Muscle layer of colon (tissue), 2 donors: Measurements from ENCODE around the gene CLSTN2.

Experiments
- H3K27ac ChIP-seq: one replicate; pipeline ENCODE4 v1.7.0; 2013; ENCODE audit warnings: low read depth, mild to moderate bottlenecking, low read length, moderate library complexity
- H3K27me3 ChIP-seq, 2 donors: one replicate each; pipeline ENCODE4 v1.7.0; 2013; ENCODE audit warnings: low read length in 2 of 2, mild to moderate bottlenecking in 2 of 2; ENCODE audit not compliant: insufficient read depth in 2 of 2, control insufficient read depth in 1 of 2
- H3K36me3 ChIP-seq: one replicate; pipeline ENCODE4 v1.7.0; 2013; ENCODE audit warnings: mild to moderate bottlenecking, low read length; ENCODE audit not compliant: insufficient read depth
- H3K4me1 ChIP-seq: one replicate; pipeline ENCODE4 v1.7.0; 2013; ENCODE audit warnings: mild to moderate bottlenecking, low read length; ENCODE audit not compliant: insufficient read depth
- H3K4me3 ChIP-seq, 2 donors: one replicate each; pipeline ENCODE4 v1.7.0; 2013; ENCODE audit warnings: low read length in 2 of 2, low read depth in 1 of 2, mild to moderate bottlenecking in 1 of 2, moderate library complexity in 1 of 2
- H3K9ac ChIP-seq: one replicate; pipeline ENCODE4 v1.7.0; 2013; ENCODE audit warnings: low read length
- H3K9me3 ChIP-seq: one replicate; pipeline ENCODE4 v1.7.0; 2013; ENCODE audit warnings: mild to moderate bottlenecking, low read length
- donor health status: abdominal sarcoma.
- donor health status: Adenocarcinoma of cecum.

CLSTN2 gene

DNA sequence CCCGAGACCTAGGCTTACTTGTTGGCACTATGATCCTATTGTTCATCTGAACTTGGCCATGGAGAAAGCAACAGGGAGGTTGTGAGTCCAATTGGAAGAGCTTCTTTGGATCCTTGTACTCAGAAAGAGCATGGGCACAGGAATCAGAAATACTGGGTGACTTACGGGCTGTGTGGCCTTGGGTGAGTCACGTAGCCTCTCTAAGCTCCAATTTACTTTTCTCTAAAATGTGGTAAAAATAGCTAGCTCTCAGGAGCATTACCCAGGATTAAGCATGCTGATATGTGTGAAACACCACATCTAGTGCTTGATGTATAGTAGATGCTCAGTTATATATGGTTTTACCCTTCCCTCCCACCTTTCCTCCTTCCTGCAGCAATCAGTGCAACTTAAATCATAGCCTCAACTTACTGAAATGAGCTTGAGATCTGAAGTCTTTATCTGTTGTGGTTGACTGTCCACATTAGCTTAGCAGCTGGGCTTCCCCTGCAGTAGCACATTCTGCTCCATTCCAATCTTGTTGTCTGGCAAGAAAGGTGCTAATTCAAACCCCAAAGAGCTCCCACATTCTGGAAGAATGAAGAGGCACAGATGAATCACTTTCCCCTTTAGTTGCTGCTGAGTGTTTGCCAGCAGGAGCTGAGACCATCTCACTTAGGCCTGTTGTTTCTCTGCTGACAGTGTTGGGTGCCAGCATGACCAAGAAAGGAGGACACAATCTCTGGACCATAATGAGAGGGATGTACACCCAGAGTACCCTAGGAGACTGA is 443.8 kb downstream of the CLSTN2 start:
- Histone ChIP-seq H3K36me3 (no peaks in the 10 kb centered on the region), H3K27ac (no peak overlapping the region)

DNA sequence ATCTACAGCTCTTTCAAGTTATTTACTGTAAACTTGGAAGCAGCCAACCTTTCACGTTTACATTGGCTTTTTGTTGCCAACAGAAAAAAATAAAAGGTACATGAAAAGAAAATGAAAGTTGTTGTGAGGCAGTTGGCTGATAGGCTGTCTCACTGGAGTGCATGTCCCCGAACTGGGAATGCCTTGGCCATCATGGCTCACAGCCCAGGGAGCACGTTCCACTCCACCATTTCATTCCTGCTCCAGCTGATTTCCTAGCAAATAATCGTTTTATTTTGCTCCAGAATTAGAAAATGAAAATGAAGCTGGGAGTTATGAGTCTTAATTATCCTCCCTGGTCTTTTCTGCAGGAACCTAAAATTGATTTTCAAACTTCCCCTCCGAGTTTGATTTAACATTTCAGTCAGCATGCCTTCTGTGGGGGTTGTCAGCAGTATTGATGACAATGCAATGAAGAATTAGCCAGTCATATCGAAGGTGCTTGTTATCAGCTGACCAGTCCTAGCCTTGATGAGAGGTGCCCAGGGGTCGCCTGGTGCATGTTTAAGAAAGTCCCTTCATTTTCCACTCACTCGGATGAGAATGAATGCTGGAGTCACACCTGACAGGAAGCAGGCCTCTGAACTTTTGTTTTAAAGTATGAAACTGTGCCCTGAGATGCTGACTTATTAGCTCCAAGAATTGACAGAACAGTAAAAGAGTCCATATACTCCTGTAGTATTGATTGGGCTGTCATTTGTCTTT is 449.2 kb downstream of the CLSTN2 start:
- Histone ChIP-seq H3K4me1 (no peaks in the 10 kb centered on the region), H3K36me3 (no peaks in the 10 kb centered on the region), H3K4me3 (no peak overlapping the region), H3K9me3 (no peaks in the 10 kb centered on the region), H3K27ac (no peak overlapping the region), H3K27me3 (no peaks in the 10 kb centered on the region), H3K9ac (no peak overlapping the region)

More for the DNA sequence above, 443.8 kb downstream of the CLSTN2 start:
- no peaks in the 10 kb centered on the region for H3K27me3 ChIP-seq
- no peaks in the 10 kb centered on the region for H3K4me1 ChIP-seq
- H3K4me3 ChIP-seq: peak overlapping the region in 1 of 2 donors; percentile 20
- no peak overlapping the region for H3K9ac ChIP-seq
- no peaks in the 10 kb centered on the region for H3K9me3 ChIP-seq

- H3K9me3 ChIP-seq: no peaks in the 10 kb centered on the region
- no peaks in the 10 kb centered on the region for H3K4me1 ChIP-seq
- H3K36me3 ChIP-seq: no peaks in the 10 kb centered on the region
- H3K27me3 ChIP-seq: no peaks in the 10 kb centered on the region
- H3K4me3 ChIP-seq: no peak overlapping the region
- H3K9ac ChIP-seq: no peak overlapping the region
- no peak overlapping the region for H3K27ac ChIP-seq
These were observed 449.9 kb downstream of the CLSTN2 start for GRCh38 chr3:140384876-140385275.

GRCh38 chr3:140386357-140387100 is 451.5 kb downstream of the CLSTN2 start:
- no peaks in the 10 kb centered on the region for H3K36me3 ChIP-seq
- no peaks in the 10 kb centered on the region for H3K4me1 ChIP-seq
- no peak overlapping the region for H3K9ac ChIP-seq
- H3K9me3 ChIP-seq: no peaks in the 10 kb centered on the region
- H3K27ac ChIP-seq: no peak overlapping the region
- H3K4me3 ChIP-seq: no peak overlapping the region
- H3K27me3 ChIP-seq: no peaks in the 10 kb centered on the region

DNA sequence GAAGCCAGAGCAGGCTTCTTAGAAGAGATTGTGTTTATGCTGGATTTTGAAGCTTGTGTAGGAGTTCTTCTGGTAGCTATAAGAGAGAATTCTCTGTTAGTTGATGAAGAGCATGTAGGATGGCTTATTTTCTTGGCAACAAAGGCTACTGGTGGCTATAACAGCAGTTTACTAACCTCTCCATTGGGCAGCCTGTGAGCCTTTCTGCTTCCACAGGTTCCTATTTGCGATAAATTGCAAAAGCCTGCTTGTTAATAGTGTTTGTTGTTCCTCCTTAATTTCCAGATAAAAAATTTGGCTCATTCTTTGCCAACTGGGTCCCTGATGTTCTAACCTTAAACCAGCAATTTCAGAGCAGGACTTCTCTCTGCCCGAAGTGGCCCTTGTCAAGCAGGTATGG is 452.3 kb downstream of the CLSTN2 start:
- no peak overlapping the region for H3K27ac ChIP-seq
- no peaks in the 10 kb centered on the region for H3K9me3 ChIP-seq
- no peaks in the 10 kb centered on the region for H3K27me3 ChIP-seq
- no peak overlapping the region for H3K4me3 ChIP-seq
- H3K36me3 ChIP-seq: no peaks in the 10 kb centered on the region
- no peaks in the 10 kb centered on the region for H3K4me1 ChIP-seq
- no peak overlapping the region for H3K9ac ChIP-seq

DNA sequence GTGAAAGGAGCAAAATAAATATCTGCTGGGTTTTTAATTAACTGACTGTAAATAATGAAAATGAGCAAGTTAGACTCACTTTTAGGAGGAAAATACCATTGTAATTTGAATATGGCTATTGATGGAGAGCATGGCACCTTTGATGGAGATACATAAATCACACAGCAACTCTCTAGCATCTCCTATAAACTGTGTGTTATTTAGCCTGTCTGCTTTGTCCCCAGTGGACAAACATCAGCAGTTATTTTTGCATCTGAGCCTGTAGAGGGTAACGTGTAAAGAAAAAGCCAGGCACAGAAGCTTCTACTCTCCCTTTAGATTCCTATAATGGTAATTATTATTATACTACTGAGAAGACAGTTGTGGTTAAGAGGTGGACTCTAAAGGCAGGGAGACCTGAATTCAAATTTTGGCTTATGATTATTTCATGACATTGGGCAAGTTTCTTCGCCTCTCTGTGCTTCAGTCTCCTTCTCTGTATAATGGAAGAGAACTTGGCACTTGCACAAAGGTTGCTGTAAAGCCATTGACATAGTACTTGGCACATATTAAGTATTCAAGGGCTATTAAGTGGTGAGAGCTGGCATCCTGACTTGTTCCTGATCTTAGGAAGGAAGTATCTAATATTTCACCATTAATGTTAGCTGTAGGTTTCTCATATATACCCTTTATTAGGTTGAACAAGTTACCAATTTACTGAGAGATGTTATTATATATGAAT is 453.4 kb downstream of the CLSTN2 start:
- H3K9ac ChIP-seq: no peak overlapping the region
- H3K9me3 ChIP-seq: no peaks in the 10 kb centered on the region
- no peak overlapping the region for H3K4me3 ChIP-seq
- no peak overlapping the region for H3K27ac ChIP-seq
- H3K36me3 ChIP-seq: no peaks in the 10 kb centered on the region
- no peaks in the 10 kb centered on the region for H3K27me3 ChIP-seq
- H3K4me1 ChIP-seq: no peaks in the 10 kb centered on the region

DNA sequence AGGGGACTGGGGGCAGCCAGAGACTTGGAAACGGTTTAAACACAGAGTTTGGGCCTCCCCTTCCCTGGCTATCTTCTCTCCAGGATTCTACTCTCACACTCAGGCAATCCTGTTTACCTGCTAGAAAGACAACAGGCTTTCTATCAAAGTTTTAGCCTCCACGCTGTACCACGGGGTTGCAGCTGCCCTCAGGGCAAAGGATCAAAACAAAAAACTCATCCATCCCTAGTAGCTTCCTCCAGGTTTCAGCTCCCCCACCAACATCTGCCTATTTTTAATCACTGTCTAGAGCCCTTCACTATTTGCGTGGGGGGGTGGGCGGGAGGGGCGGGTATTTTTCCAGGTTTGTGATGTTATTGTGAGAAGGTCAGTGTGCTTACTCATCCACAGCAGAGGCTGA is 456.1 kb downstream of the CLSTN2 start:
- Histone ChIP-seq H3K9ac (no peak overlapping the region), H3K4me3 (no peak overlapping the region), H3K9me3 (no peaks in the 10 kb centered on the region), H3K4me1 (no peaks in the 10 kb centered on the region), H3K36me3 (no peaks in the 10 kb centered on the region), H3K27me3 (no peaks in the 10 kb centered on the region), H3K27ac (no peak overlapping the region)

DNA sequence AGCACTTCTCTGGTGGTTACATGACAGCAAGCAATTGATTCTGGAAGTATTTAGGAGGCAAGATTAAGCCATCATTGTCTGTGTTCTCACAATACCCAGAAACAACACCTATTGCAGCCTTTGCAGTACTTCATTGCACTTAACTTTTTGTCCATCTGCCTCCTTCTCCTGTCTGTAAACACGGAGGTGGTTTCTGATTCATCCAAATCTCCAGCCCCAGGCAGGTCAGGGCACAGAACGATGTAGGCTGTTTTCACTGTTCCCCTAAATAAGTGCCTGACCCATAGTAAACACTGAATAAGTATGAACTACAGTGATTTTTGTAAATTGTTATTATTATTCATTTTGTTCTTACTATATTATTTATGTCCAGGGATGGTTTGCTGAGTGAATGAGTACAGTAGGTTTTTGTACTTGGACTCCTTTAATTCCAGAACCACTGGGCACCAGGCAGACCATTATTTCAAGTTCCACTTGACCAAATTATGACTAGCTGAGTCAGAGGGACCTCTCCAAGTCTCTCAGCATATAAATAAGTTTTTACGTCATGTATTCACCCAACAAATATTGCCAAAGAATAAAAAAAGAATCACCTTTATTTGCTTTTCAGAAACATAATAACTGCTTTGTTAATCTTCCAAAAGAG is 459.6 kb downstream of the CLSTN2 start:
- Histone ChIP-seq H3K36me3 (no peaks in the 10 kb centered on the region), H3K9ac (no peak overlapping the region), H3K9me3 (no peaks in the 10 kb centered on the region), H3K4me1 (no peaks in the 10 kb centered on the region), H3K27ac (no peak overlapping the region), H3K4me3 (no peak overlapping the region), H3K27me3 (no peaks in the 10 kb centered on the region)

- no peaks in the 10 kb centered on the region for H3K27me3 ChIP-seq
- no peaks in the 10 kb centered on the region for H3K9me3 ChIP-seq
- H3K27ac ChIP-seq: no peak overlapping the region
- H3K36me3 ChIP-seq: no peaks in the 10 kb centered on the region
- H3K9ac ChIP-seq: no peak overlapping the region
- H3K4me1 ChIP-seq: no peaks in the 10 kb centered on the region
- H3K4me3 ChIP-seq: no peak overlapping the region
These were observed 460.4 kb downstream of the CLSTN2 start for GRCh38 chr3:140395134-140396075.

GRCh38 chr3:140396110-140396509 is 461.1 kb downstream of the CLSTN2 start:
- Histone ChIP-seq H3K36me3 (no peaks in the 10 kb centered on the region), H3K9ac (no peak overlapping the region), H3K27ac (no peak overlapping the region), H3K4me1 (no peaks in the 10 kb centered on the region), H3K9me3 (no peaks in the 10 kb centered on the region), H3K27me3 (no peaks in the 10 kb centered on the region), H3K4me3 (no peak overlapping the region)
